ENCODE data around the gene FKTN. TPM values are rescaled to one million over a fixed set of nuclear protein-coding genes. Genes with fewer than 3 reads are reported as not detected.
A peak's percentile ranks its signal among the peaks of the same experiment; 100 is the strongest.
"Not testable (repeated sequence)": the region's sequence is repeated elsewhere in the genome, so short reads cannot be mapped to it uniquely, and the experiment has no call there.

The FKTN gene
- total RNA-seq = 10 to 100 TPM; 10.6 to 39.2 (median 26.8) TPM

DNA sequence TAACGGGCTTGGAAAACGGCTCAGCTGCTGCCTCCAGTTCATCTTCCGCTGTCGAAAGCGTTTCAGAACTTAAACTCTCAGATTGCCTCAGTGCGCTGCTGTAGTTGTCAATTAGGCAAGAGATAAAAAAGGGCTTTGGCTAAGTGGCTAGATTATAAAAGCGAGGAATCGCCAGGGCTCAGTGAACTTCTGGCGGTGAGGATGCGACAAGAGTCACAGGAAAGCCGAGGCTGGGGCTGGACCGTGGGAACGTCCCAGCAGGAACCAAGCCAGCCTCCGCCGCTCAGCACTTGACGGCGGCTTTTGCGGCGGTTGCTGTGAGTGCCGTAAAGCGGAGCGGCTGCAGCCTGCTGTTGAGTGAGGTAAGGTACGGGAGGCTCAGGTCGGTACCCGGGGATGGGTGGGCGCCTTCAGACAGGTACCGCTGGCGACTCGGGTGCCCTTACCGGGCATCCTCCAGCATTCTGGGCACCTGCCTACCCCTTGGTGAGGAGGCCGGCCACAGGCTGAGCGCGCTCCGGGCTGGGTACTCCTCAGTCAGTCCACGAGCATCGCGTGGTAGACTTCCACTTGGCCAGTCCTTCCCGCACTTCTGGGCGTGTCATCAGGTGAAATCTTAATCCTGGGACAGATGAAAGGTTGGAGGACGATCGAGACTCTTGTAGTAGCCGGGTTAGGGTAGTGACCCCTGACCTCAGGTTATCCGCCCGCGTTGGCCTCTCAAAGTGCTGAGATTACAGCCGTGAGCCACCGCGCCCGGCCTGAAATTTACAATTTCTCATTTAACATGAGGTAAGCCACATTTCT, at the start of gene FKTN:
TSS of gene FKTN (plus strand) at position 328 of the 807 bp plus-strand sequence. CDS start 16,902 bp downstream, outside the sequence.
- 1% methylated on average over 38 to 44 of the region's 49 CpGs for WGBS, 2 donors
- H3K9me3 ChIP-seq = no peaks in the 10 kb centered on the region
- intact Hi-C loops (cut with DNase I) = no loop called here
- peak; percentile 87 to 88 for DNase-seq
- peaks cover 6% of the 10 kb centered on the region in 2 donors for H3K4me1 ChIP-seq
- H3K27me3 ChIP-seq = no peaks in the 10 kb centered on the region
- peak within 1 kb of the TSS; percentile 40 to 60 (median 54) for H3K27ac ChIP-seq
- TF ChIP-seq POLR2A (IDR thresholded peaks at IDR 0.05) = no peak
- TF ChIP-seq, protein P1, sequence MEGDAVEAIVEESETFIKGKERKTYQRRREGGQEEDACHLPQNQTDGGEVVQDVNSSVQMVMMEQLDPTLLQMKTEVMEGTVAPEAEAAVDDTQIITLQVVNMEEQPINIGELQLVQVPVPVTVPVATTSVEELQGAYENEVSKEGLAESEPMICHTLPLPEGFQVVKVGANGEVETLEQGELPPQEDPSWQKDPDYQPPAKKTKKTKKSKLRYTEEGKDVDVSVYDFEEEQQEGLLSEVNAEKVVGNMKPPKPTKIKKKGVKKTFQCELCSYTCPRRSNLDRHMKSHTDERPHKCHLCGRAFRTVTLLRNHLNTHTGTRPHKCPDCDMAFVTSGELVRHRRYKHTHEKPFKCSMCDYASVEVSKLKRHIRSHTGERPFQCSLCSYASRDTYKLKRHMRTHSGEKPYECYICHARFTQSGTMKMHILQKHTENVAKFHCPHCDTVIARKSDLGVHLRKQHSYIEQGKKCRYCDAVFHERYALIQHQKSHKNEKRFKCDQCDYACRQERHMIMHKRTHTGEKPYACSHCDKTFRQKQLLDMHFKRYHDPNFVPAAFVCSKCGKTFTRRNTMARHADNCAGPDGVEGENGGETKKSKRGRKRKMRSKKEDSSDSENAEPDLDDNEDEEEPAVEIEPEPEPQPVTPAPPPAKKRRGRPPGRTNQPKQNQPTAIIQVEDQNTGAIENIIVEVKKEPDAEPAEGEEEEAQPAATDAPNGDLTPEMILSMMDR (IDR thresholded peaks at IDR 0.05) = no peak
- H3K36me3 ChIP-seq = no peaks in the 10 kb centered on the region
- H3K4me3 ChIP-seq (replicated peaks in 1 of 3) = peak within 1 kb of the TSS; percentile 41 to 75 (median 66)

DNA sequence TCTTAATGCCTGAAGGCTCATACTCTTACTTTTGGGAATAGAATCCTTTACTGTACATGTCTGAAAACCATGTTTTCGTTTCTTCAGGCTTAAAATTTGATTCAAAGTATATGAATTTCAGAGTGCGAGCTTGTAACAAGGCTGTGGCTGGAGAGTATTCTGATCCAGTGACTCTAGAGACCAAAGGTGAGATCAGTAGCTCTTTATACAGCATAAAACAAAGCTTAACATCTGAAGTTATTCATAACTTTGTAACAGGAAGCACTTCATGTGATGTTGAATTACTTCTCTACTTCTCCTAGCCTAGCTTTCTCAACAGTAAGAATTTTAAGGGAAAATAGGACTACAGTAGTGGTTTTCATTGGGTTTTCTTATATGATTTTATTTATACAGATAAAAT, 49.4 kb upstream of the FKTN start:
- H3K4me1 ChIP-seq = no peaks in the 10 kb centered on the region
- WGBS, 2 donors = 96 to 97% methylated on average over 2 of the region's 2 CpGs
- no peak for DNase-seq
- intact Hi-C loops (cut with DNase I) = no loop called here
- H3K9me3 ChIP-seq = no peaks in the 10 kb centered on the region
- TF ChIP-seq POLR2A (IDR thresholded peaks at IDR 0.05) = no peak
- TF ChIP-seq, protein P1 (IDR thresholded peaks at IDR 0.05) = no peak
- H3K36me3 ChIP-seq = peaks cover 0 to 3% of the 10 kb centered on the region in 2 donors
- H3K27me3 ChIP-seq = no peaks in the 10 kb centered on the region
- H3K4me3 ChIP-seq (replicated peaks in 1 of 3) = no peak overlapping the region
- no peak overlapping the region for H3K27ac ChIP-seq

DNA sequence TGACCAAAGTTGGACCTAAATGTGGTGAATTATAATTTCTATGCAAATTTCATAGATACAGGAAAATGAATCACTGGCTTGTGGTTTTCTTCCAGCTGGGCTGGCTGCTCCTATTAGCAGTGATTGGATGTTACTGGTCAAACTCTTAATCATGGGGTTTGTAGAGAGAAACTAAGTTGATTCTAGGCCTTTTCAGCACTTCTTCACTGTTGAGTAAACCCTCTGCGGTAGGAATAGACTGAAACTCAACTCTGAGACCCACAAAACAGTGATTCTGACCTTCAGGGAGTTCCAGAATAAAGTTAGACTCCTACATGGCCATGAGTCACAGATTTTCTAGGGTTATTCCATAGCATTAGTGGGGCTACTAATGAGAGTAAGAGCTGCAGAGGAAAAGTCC, 47.9 kb upstream of the FKTN start:
- Histone ChIP-seq H3K4me3 (replicated peaks in 1 of 3) (no peak overlapping the region), H3K9me3 (no peaks in the 10 kb centered on the region), H3K27me3 (no peaks in the 10 kb centered on the region), H3K4me1 (no peaks in the 10 kb centered on the region), H3K27ac (no peak overlapping the region), H3K36me3 (peaks cover 0 to 3% of the 10 kb centered on the region in 2 donors)
- WGBS, 2 donors = 94 to 96% methylated on average over 1 of the region's 1 CpG
- intact Hi-C loops (cut with DNase I) = no loop called here
- no peak for TF ChIP-seq POLR2A (IDR thresholded peaks at IDR 0.05)
- TF ChIP-seq, protein P1 (IDR thresholded peaks at IDR 0.05) = no peak
- DNase-seq = no peak

DNA sequence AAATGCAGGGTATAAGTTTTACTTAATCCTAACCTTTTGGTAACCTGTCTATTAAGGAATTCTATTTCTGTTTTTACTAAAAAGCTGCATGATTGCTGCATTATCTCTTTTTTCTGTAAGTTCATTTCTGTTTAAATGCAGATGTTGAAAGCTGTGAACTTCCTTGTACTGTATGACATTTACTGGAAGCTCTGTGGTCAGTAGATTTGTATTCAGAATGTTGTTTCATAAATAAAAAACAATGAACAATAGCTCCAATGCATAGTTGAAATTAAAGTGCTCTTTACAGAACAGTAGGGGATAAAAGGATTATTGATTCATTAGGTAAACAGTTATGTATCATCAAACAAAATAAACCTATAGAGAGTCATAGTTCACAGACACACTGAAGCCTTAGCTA, 46.5 kb upstream of the FKTN start:
- DNase-seq = no peak
- Histone ChIP-seq H3K27ac (no peak overlapping the region), H3K9me3 (no peaks in the 10 kb centered on the region), H3K36me3 (peaks cover 0 to 3% of the 10 kb centered on the region in 2 donors), H3K4me3 (replicated peaks in 1 of 3) (no peak overlapping the region), H3K27me3 (no peaks in the 10 kb centered on the region), H3K4me1 (no peaks in the 10 kb centered on the region)
- intact Hi-C loops (cut with DNase I) = no loop called here
- TF ChIP-seq POLR2A (IDR thresholded peaks at IDR 0.05) = no peak
- TF ChIP-seq, protein P1 (IDR thresholded peaks at IDR 0.05) = no peak

DNA sequence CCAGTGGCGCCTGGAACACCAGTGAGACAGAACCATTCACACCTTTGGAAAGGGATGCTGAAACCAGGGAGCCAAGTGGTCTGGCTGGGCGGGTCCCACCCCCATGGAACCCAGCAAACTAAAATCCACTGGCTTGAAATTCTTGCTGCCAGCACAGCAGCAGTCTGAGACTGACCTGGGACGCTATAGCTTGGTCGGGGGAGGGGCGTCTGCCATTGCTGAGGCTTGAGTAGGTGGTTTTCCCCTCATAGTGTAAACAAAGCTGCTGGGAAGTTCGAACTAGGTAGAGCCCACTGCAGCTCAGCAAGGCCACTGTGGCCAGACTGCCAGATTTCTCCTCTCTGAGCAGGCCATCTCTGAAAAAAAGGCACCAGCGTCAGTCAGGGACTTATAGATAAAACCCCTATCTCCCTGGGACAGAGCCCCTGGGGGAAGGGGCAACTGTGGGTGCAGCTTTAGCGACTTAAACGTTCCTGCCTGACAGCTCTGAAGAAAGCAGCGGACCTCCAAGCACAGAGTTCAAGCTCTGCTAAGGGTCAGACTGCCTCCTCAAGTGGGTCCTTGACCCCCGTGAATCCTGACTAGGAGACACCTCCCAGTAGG, 42.0 kb upstream of the FKTN start:
- no peaks in the 10 kb centered on the region for H3K27me3 ChIP-seq
- no peak overlapping the region for H3K27ac ChIP-seq
- TF ChIP-seq, protein P1 (IDR thresholded peaks at IDR 0.05) = no peak
- no peak for TF ChIP-seq POLR2A (IDR thresholded peaks at IDR 0.05)
- intact Hi-C loops (cut with DNase I) = no loop called here
- H3K4me3 ChIP-seq (replicated peaks in 1 of 3) = no peak overlapping the region
- no peaks in the 10 kb centered on the region for H3K9me3 ChIP-seq
- WGBS, 2 donors = 72 to 81% methylated on average over 10 to 11 of the region's 11 CpGs
- H3K36me3 ChIP-seq = no peaks in the 10 kb centered on the region
- no peak for DNase-seq
- no peaks in the 10 kb centered on the region for H3K4me1 ChIP-seq

DNA sequence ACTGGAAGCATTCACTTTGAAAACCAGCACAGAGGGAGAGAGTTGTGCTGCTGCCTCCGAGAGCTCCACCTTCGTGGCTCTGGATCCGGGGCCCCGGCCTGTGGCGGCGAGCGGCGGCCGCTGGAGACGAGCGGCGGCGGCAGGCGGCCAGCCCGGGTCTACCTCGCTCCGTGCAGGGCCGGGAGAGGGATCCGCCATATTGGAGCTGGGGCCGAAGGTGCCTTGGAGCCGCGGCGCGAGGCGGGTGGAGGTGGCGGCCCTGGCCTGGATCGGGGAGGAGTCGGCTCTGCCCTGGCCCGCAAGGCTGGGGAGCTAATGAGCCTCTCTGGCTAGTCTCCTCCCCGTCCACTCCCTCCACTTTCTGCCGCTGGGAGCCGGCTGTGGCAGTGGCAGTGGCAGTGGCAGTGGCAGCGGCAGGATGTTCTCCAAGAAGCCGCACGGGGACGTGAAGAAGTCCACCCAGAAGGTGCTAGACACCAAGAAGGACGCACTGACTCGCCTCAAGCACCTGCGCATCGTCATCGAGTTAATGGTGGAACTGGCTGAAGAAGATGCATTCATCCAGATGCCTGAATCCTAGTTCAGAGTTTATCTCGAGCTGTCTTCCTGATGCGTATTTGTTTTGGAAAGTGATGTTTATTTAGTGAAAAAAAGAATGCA, 38.1 kb upstream of the FKTN start:
- H3K27me3 ChIP-seq; H3K9me3 ChIP-seq; H3K4me1 ChIP-seq; intact Hi-C loops (cut with DNase I); H3K36me3 ChIP-seq: not testable (repeated sequence)
- peak overlapping the region in 1 of 3 donors; percentile 23 for H3K4me3 ChIP-seq (replicated peaks in 1 of 3)
- 87 to 92% methylated on average over 31 to 42 of the region's 43 CpGs for WGBS, 2 donors
- DNase-seq = peak; percentile 11 to 29
- H3K27ac ChIP-seq = peak overlapping the region in 1 of 3 donors; percentile 62

DNA sequence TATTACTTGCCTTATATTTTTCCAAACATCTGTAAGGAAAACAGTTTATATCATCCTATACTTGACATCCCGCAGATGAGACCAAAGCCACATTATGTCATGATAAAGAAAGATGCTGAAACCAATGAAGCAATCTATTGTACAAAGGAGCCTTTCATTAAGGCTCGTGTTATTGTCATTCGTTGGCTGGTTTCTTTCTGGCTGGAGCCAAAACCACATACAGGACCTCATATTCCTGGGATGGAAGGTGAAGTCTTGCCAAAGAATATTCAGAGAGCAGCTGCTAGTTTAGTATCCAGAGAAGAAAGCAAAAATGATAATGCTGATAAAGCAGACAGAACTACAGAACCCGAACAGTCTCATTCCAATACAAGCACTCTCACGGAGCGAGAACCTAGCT, 36.9 kb upstream of the FKTN start:
- H3K4me3 ChIP-seq (replicated peaks in 1 of 3); H3K36me3 ChIP-seq; DNase-seq; H3K27ac ChIP-seq; H3K27me3 ChIP-seq; H3K4me1 ChIP-seq; H3K9me3 ChIP-seq; intact Hi-C loops (cut with DNase I): not testable (repeated sequence)
- WGBS, 2 donors = 85 to 96% methylated on average over 6 of the region's 6 CpGs
